MCF 10A (cell line): ENCODE results near the gene CXorf65. TPM values are rescaled to one million over a fixed set of nuclear protein-coding genes. Genes with fewer than 3 reads are reported as not detected.

Experiments used
- BruUV-seq: library from RNA; stranded (reverse); fragments of 400-500 nt; replicated peaks from 2 replicates; lab custom pipeline; 2021; lab: Mats Ljungman, UMichigan
- CTCF ChIA-PET: fragments of 300-600 bp; sonication (Branson Sonifier 250); formaldehyde crosslinking; extraction: SDS; loops from one replicate; lab custom pipeline; 2021; ENCODE audit warnings: antibody characterized with exemption, inconsistent platforms; lab: Yijun Ruan, JAX
- POLR2A ChIA-PET: fragments of 300-600, 350-650 bp; sonication (Branson Sonifier 250); formaldehyde crosslinking; extraction: SDS; loops from one replicate; lab custom pipeline; 2020; ENCODE audit warnings: antibody characterized with exemption, inconsistent platforms; lab: Yijun Ruan, JAX
- DNase-seq: peaks from one replicate; pipeline ENCODE4 v3.0.0-alpha.2; 2018; ENCODE audit not compliant: unreplicated experiment
- H3K27ac Mint-ChIP-seq: one replicate; pipeline ENCODE4 v1.8.0; 2022; ENCODE audit warnings: mild to moderate bottlenecking, low read depth, mixed read lengths; ENCODE audit not compliant: unreplicated experiment
- H3K27me3 Mint-ChIP-seq: one replicate; pipeline ENCODE4 v1.8.0; 2022; ENCODE audit warnings: mixed read lengths; ENCODE audit not compliant: insufficient read depth, unreplicated experiment
- H3K36me3 Mint-ChIP-seq: one replicate; pipeline ENCODE4 v1.8.0; 2022; ENCODE audit warnings: mild to moderate bottlenecking, moderate library complexity, mixed read lengths; ENCODE audit not compliant: insufficient read depth, unreplicated experiment
- H3K4me1 Mint-ChIP-seq: one replicate; pipeline ENCODE4 v1.8.0; 2022; ENCODE audit warnings: mixed read lengths; ENCODE audit not compliant: insufficient read depth, unreplicated experiment
- H3K4me3 Mint-ChIP-seq: one replicate; pipeline ENCODE4 v1.8.0; 2022; ENCODE audit warnings: mild to moderate bottlenecking, moderate library complexity, mixed read lengths; ENCODE audit not compliant: unreplicated experiment
- H3K9me3 Mint-ChIP-seq: one replicate; pipeline ENCODE4 v1.8.0; 2022; ENCODE audit warnings: mixed read lengths; ENCODE audit not compliant: unreplicated experiment
- intact Hi-C: fragments of 100-400 bp; cut with micrococcal nuclease; formaldehyde crosslinking; loops from 2 replicates; pipeline ENCODE4 v1.14.1; 2022
- total RNA-seq: library from RNA; stranded (reverse); gene quantifications from 2 replicates; pipeline ENCODE4 v1.2.3, GENCODE V29; 2022
- TF ChIP-seq, protein P1 (sequence below): fragments of 200-600 bp; IDR thresholded peaks from one replicate; pipeline ENCODE4 v1.8.0; 2022; ENCODE audit warnings: antibody characterized with exemption, mild to moderate bottlenecking; ENCODE audit not compliant: unreplicated experiment

CXorf65 gene
- total RNA-seq, 1 experiment from 2014 or later = not detected

DNA sequence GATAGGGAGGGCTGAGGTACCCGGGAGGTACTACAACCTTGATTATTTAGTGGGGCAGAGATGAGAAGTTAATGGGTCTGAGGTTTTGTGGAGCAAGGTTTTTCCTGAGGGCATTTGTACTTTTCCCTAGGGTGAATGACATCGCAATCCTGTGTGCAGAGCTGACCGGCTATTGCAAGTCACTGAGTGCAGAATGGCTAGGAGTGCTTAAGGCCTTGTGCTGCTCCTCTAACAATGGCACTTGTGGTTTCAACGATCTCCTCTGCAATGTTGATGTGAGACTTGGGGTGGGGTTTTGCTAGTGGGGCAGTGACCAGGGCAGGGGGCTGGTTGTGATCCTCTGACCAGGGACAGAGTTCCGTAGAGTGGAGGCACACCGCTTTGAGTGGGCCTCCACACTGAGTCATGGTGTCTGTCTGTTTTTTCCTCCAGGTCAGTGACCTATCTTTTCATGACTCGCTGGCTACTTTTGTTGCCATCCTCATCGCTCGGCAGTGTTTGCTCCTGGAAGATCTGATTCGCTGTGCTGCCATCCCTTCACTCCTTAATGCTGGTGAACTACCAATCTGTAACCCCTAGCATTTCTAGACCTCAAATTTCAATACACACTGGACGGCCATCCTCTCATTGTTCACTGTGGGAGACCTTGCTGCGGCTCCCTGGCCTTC is 21.8 kb upstream of the CXorf65 start:
- H3K36me3 Mint-ChIP-seq = peaks cover 34% of the 10 kb centered on the region
- DNase-seq = no peak
- ChIA-PET POLR2A (interaction anchor here (0.6 kb wide), 1 partner anchor 45 kb away, joined by 3 read pairs; no protein-coding TSS in a partner anchor), CTCF (interaction anchor here (0.6 to 2.3 kb wide), 19 partner anchors 8 to 158 kb away, joined by 3 to 10 read pairs (median 5); partner anchors contain the start of gene IL2RG)
- TF ChIP-seq, protein P1, sequence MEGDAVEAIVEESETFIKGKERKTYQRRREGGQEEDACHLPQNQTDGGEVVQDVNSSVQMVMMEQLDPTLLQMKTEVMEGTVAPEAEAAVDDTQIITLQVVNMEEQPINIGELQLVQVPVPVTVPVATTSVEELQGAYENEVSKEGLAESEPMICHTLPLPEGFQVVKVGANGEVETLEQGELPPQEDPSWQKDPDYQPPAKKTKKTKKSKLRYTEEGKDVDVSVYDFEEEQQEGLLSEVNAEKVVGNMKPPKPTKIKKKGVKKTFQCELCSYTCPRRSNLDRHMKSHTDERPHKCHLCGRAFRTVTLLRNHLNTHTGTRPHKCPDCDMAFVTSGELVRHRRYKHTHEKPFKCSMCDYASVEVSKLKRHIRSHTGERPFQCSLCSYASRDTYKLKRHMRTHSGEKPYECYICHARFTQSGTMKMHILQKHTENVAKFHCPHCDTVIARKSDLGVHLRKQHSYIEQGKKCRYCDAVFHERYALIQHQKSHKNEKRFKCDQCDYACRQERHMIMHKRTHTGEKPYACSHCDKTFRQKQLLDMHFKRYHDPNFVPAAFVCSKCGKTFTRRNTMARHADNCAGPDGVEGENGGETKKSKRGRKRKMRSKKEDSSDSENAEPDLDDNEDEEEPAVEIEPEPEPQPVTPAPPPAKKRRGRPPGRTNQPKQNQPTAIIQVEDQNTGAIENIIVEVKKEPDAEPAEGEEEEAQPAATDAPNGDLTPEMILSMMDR = no peak
- peaks cover 8% of the 10 kb centered on the region for H3K4me1 Mint-ChIP-seq
- H3K27me3 Mint-ChIP-seq = peaks cover 74% of the 10 kb centered on the region
- H3K4me3 Mint-ChIP-seq = no peak overlapping the region
- H3K9me3 Mint-ChIP-seq = no peaks in the 10 kb centered on the region
- intact Hi-C loops = no loop called here
- no peak overlapping the region for H3K27ac Mint-ChIP-seq
- BruUV-seq = no TSS peak

DNA sequence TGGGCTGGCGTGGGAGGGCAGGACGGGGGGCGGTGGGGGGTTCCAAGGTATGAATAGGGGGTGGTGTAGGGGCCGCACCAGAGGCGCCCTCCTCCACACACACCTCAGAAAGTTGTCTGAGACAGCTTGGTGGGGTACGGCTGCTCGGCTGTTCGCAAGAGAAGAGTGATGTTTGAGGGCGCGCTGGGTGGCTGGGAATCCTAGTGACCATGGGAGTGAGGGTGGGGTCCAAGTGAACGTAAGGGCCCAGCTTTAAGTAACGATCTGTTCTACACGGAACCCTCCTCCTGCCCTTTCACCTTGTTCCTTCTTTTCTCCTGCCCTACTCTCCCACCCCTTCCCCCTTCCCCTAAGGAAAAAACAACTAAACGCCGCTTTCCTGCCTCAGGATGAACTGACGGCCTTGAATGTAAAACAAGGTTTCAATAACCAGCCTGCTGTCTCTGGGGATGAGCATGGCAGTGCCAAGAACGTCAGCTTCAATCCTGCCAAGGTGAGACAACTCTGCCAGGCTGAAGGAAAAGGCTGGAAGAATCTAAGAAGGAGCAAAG is 12.5 kb upstream of the CXorf65 start:
- no peak for DNase-seq
- Mint-ChIP-seq H3K36me3 (peaks cover 44% of the 10 kb centered on the region), H3K4me1 (no peaks in the 10 kb centered on the region), H3K27me3 (peaks cover 19% of the 10 kb centered on the region), H3K4me3 (peak overlapping the region; percentile 79), H3K9me3 (no peaks in the 10 kb centered on the region), H3K27ac (peak overlapping the region; percentile 73)
- no TSS peak for BruUV-seq
- TF ChIP-seq, protein P1 = no peak
- intact Hi-C loops = no loop called here
- ChIA-PET POLR2A (interaction anchor here (0.6 to 2.0 kb wide), 10 partner anchors 10 to 247 kb away, joined by 3 to 13 read pairs (median 5); partner anchors contain the start of genes NONO, SNX12 and TAF1), CTCF (interaction anchor here (0.7 to 2.9 kb wide), 4 partner anchors 10 to 119 kb away, joined by 3 to 9 read pairs (median 4); no protein-coding TSS in a partner anchor)

DNA sequence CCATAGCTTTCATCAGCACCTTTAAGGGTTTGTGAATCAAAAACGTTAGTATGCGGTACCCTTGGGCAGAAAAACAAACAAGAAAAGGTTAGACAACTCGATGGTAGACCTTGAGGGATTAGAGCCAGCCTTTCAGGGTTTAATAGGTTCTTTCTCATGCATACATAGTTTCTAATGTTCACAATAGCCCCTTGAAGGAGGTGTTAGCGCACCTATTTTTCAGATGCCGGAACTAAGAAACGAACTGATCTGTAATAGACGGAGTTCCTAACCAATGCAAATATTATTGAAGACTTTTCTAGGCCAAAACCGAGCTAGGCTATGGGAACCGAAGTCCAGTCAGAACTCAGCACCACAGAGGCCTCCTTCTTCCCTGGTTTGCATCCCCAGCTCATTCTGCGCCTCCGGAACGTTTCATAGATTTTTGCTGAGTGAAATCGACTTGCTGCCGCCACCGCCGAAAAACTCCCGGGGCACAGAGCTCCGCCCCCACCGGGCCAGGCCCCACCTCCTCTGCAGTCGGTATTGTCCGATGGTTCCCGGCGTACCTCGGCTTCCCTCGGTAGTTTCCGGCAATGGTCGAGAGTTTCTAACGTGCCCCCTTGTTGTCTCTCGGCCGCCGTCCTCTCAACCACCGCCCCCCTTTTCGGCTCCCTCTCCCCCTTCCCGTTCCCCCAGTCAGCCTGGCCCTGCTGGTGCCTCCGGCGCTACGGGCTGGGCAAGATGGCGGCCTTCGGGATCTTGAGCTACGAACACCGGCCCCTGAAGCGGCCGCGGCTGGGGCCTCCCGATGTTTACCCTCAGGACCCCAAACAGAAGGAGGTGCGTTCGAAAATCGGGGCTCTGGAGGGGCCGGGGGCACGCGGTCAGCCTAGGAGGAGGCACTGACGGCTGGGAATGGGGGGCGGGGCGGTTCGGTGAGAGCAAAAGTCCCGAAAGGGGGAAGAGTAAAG is 11.8 kb upstream of the CXorf65 start, which contains the start of gene MED12:
Gene MED12 (plus strand): TSS at position 565 of the 953 bp plus-strand sequence. CDS start 159 bp downstream, at position 724.
- ChIA-PET POLR2A (interaction anchor here (0.6 to 2.0 kb wide), 13 partner anchors 11 to 247 kb away, joined by 3 to 13 read pairs (median 4); partner anchors contain the start of genes NONO, SNX12 and TAF1), CTCF (interaction anchor here (0.6 to 2.9 kb wide), 7 partner anchors 10 to 640 kb away, joined by 3 to 9 read pairs (median 4); no protein-coding TSS in a partner anchor)
- DNase-seq = peak; percentile 68
- Mint-ChIP-seq H3K27ac (peak within 1 kb of the TSS; percentile 73), H3K4me3 (peak within 1 kb of the TSS; percentile 79), H3K36me3 (peaks cover 39% of the 10 kb centered on the region), H3K27me3 (peaks cover 18% of the 10 kb centered on the region), H3K4me1 (no peaks in the 10 kb centered on the region), H3K9me3 (no peaks in the 10 kb centered on the region)
- TF ChIP-seq, protein P1 = no peak
- intact Hi-C loops = no loop called here
- BruUV-seq = no TSS peak
